ENCODE results near the gene RALY.

DNA sequence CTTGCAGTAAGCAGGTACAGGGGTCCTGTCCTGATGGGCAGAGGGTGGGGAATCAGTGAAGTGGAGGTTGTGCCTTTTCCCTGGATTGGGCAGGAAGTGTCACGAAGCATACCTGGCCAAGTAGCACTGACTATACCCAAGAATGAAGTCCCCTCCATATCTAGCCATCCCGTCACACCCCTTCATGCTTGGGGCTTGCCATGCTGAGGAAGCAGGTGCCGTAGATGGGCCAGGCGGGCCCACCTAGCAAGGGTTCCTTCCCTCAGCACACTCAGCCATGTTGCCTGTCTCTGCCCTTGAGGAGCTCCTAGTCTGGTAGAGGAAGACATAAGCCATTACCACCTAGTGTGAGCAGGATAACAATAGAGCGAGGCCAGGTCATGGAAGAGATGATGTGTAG lies 84.8 kb downstream of the RALY start:
- TF ChIP-seq FOXM1 (IDR thresholded peaks at IDR 0.05; ENCODE audit: borderline replicate concordance) (no peak), FOXK2 (IDR thresholded peaks at IDR 0.05) (no peak), BHLHE40 (IDR thresholded peaks at IDR 0.05; ENCODE audit: borderline replicate concordance) (no peak), CTBP1 (IDR thresholded peaks at IDR 0.05; ENCODE audit: borderline replicate concordance) (no peak), PKNOX1 (IDR thresholded peaks at IDR 0.05) (no peak), ARNT (IDR thresholded peaks at IDR 0.05) (no peak), FOXA1 (IDR thresholded peaks at IDR 0.05) (no peak)
